PC-3 (cell line): Measurements from ENCODE around the gene SMAP1. TPM values are rescaled to one million over a fixed set of nuclear protein-coding genes. Genes with fewer than 3 reads are reported as not detected.

Experiments used
- ATAC-seq: fragments of 200-7000 bp; cut with Tn5 transposase; 2 replicates; pipeline ENCODE4 v1.9.1; 2020; ENCODE audit warnings: mild to moderate bottlenecking, moderate library complexity
- BruUV-seq: library from RNA; stranded (reverse); fragments of 400-500 nt; replicated peaks from 2 replicates; lab custom pipeline; 2021; lab: Mats Ljungman, UMichigan
- CTCF ChIA-PET: fragments of 300-600 bp; sonication (Branson Sonifier 250); formaldehyde crosslinking; loops from one replicate; lab custom pipeline; 2022; ENCODE audit warnings: antibody characterized with exemption; lab: Charles Lee
- POLR2A ChIA-PET: fragments of 300-600 bp; sonication (Branson Sonifier 250); formaldehyde crosslinking; loops from one replicate; lab custom pipeline; 2022; ENCODE audit warnings: antibody characterized with exemption; ENCODE audit not compliant: unreplicated experiment; lab: Charles Lee
- DNase-seq: peaks from one replicate; pipeline ENCODE4 v3.0.0-alpha.2; 2015
- H2AFZ ChIP-seq: fragments of 300-600 bp; sonication (generic); 2 replicates; pipeline ENCODE4 v1.6.0; 2016; ENCODE audit warnings: antibody characterized with exemption, low read length
- H3F3A ChIP-seq: fragments of 300-600 bp; sonication (generic); one replicate; pipeline ENCODE4 v1.6.0; 2017; ENCODE audit warnings: antibody characterized with exemption, low read length, control low read depth, mild to moderate bottlenecking; ENCODE audit not compliant: unreplicated experiment
- H3K27ac ChIP-seq: fragments of 300-600 bp; sonication (generic); 2 replicates; pipeline ENCODE4 v1.5.1; 2016; ENCODE audit warnings: mild to moderate bottlenecking, low read length
- H3K27me3 ChIP-seq: fragments of 300-600 bp; sonication (generic); 2 replicates; pipeline ENCODE4 v1.6.1; 2016; ENCODE audit warnings: low read length, mixed read lengths
- H3K36me3 ChIP-seq: fragments of 300-600 bp; sonication (generic); 2 replicates; pipeline ENCODE4 v1.6.1; 2016; ENCODE audit warnings: low read depth, mixed run types, low read length, mixed read lengths
- H3K4me1 ChIP-seq: fragments of 300-600 bp; sonication (generic); 2 replicates; pipeline ENCODE4 v1.5.1; 2016; ENCODE audit warnings: low read length; ENCODE audit not compliant: insufficient read depth
- H3K4me2 ChIP-seq: fragments of 300-600 bp; sonication (generic); 2 replicates; pipeline ENCODE4 v1.6.0; 2016; ENCODE audit warnings: low read length
- H3K4me3 ChIP-seq: fragments of 300-600 bp; sonication (generic); 2 replicates; pipeline ENCODE4 v1.5.1; 2016; ENCODE audit warnings: mild to moderate bottlenecking, low read length, mixed read lengths
- H3K79me2 ChIP-seq: fragments of 300-600 bp; sonication (generic); 2 replicates; pipeline ENCODE4 v1.6.1; 2017; ENCODE audit warnings: low read length, mixed read lengths
- H3K9ac ChIP-seq: fragments of 300-600 bp; sonication (generic); 2 replicates; pipeline ENCODE4 v1.6.0; 2016; ENCODE audit warnings: mild to moderate bottlenecking, low read length
- H3K9me2 ChIP-seq: fragments of 300-600 bp; sonication (generic); replicated peaks from 2 replicates; pipeline ENCODE4 v1.6.1; 2016; ENCODE audit warnings: mixed run types, low read length, mixed read lengths
- H3K9me3 ChIP-seq: fragments of 300-600 bp; sonication (generic); 2 replicates; pipeline ENCODE4 v1.6.1; 2016; ENCODE audit warnings: low read length, mixed read lengths
- H4K20me1 ChIP-seq: fragments of 300-600 bp; sonication (generic); 2 replicates; pipeline ENCODE4 v1.6.1; 2016; ENCODE audit warnings: low read length, mixed read lengths
- EZH2 ChIP-seq: fragments of 300-600 bp; sonication (generic); IDR thresholded peaks from one replicate; pipeline ENCODE4 v1.6.1; 2017; ENCODE audit warnings: antibody characterized with exemption, mild to moderate bottlenecking, low read length; ENCODE audit not compliant: unreplicated experiment
- EZH2phosphoT487 ChIP-seq: fragments of 300-600 bp; sonication (generic); IDR thresholded peaks from 2 replicates; pipeline ENCODE4 v1.6.1; 2018; ENCODE audit warnings: mild to moderate bottlenecking, antibody characterized with exemption, low read length, borderline replicate concordance
- intact Hi-C: fragments of 100-400 bp; cut with micrococcal nuclease; formaldehyde crosslinking; loops from 2 replicates; pipeline ENCODE4 v1.9.0; 2023
- total RNA-seq: library from RNA; depleted of rRNA; stranded (reverse); fragments of >200 nt; gene quantifications from 2 replicates; pipeline ENCODE4 v1.2.3, GENCODE V29; 2014
- TF ChIP-seq, protein P1 (sequence below): fragments of 300-600 bp; sonication (generic); conservative IDR thresholded peaks from 2 replicates; pipeline ENCODE4 v1.5.1; 2017; ENCODE audit warnings: antibody characterized with exemption, low read depth, mild to moderate bottlenecking, low read length

Gene SMAP1
- total RNA-seq, 1 experiment from 2014 or later: 15.7 TPM

GRCh38 chr6:70846207-70846835, 178.6 kb downstream of the SMAP1 start:
- H3K4me1 ChIP-seq: peaks cover 15% of the 10 kb centered on the region
- H3K27ac ChIP-seq: no peak overlapping the region
- BruUV-seq: no TSS peak
- POLR2A ChIA-PET: no interaction called here
- H3F3A ChIP-seq: no peaks in the 10 kb centered on the region
- H3K9me2 ChIP-seq: no peaks in the 10 kb centered on the region
- H3K79me2 ChIP-seq: no peaks in the 10 kb centered on the region
- no peak overlapping the region for H2AFZ ChIP-seq
- ATAC-seq (no peak), DNase-seq (no peak)
- peaks cover 3% of the 10 kb centered on the region; the same call in 1 of the 2 replicates for H3K36me3 ChIP-seq
- no peak overlapping the region for H3K4me2 ChIP-seq
- no peaks in the 10 kb centered on the region for H3K9me3 ChIP-seq
- no peak overlapping the region for H3K9ac ChIP-seq
- CTCF ChIA-PET: no interaction called here
- intact Hi-C loops: no loop called here
- no peak overlapping the region for H3K4me3 ChIP-seq
- no peak for TF ChIP-seq EZH2
- TF ChIP-seq EZH2phosphoT487: no peak
- TF ChIP-seq, protein P1, sequence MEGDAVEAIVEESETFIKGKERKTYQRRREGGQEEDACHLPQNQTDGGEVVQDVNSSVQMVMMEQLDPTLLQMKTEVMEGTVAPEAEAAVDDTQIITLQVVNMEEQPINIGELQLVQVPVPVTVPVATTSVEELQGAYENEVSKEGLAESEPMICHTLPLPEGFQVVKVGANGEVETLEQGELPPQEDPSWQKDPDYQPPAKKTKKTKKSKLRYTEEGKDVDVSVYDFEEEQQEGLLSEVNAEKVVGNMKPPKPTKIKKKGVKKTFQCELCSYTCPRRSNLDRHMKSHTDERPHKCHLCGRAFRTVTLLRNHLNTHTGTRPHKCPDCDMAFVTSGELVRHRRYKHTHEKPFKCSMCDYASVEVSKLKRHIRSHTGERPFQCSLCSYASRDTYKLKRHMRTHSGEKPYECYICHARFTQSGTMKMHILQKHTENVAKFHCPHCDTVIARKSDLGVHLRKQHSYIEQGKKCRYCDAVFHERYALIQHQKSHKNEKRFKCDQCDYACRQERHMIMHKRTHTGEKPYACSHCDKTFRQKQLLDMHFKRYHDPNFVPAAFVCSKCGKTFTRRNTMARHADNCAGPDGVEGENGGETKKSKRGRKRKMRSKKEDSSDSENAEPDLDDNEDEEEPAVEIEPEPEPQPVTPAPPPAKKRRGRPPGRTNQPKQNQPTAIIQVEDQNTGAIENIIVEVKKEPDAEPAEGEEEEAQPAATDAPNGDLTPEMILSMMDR: no peak
- H3K27me3 ChIP-seq: no peaks in the 10 kb centered on the region
- no peaks in the 10 kb centered on the region for H4K20me1 ChIP-seq

DNA sequence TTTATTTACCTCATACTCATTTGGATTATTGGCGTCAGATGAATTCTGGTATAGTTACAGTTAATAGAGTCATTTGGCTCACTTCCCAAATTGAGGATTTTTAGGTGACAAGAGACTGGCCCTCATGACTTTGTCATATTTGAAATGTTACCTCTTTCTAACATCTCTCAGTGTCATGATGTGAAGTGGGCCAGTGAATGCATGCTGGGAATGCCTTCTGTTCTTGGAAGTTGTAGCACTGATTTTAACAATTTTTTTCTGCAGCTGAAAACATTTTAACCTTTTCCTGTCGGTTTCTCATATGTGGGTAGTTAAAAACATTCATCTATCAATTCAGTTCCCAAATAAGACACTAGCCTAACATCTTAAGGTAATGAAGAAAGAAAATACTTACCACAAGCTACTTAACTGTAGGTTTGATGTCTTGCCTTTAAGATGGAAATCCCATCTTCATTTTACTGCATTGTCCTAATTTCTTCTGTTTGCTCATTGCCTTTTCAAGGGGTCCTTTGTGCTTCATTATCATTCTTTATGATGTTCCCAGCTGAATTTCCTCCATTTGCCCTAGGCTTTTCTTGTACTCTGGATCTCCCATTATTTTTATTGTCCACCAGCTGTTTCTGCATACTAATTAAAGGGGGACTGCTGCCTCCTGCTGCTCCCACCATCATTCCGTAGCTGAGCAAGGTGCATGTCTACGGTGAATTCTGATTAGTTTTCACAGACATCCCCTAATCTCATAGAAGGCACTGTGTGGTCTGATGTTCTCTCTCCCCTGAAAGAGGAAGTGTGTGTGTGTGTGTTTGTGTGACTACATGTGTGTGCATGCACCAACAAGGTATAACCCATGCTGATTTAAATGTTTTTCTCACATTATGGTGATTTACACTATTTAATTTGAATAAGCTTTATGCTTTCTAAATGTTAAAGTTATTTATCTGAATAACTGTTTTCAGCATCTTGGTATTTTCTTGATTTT, 179.7 kb downstream of the SMAP1 start:
- no peaks in the 10 kb centered on the region for H4K20me1 ChIP-seq
- H3K4me2 ChIP-seq: no peak overlapping the region
- no peaks in the 10 kb centered on the region for H3K79me2 ChIP-seq
- TF ChIP-seq EZH2phosphoT487: no peak
- TF ChIP-seq EZH2: no peak
- TF ChIP-seq, protein P1: no peak
- POLR2A ChIA-PET: interaction anchor here (0.7 kb wide), 1 partner anchor 19 kb away, joined by 3 read pairs; no protein-coding TSS in a partner anchor
- no peaks in the 10 kb centered on the region for H3F3A ChIP-seq
- H3K9ac ChIP-seq: no peak overlapping the region
- no peaks in the 10 kb centered on the region for H3K9me3 ChIP-seq
- no peak overlapping the region for H2AFZ ChIP-seq
- CTCF ChIA-PET: no interaction called here
- H3K9me2 ChIP-seq: no peaks in the 10 kb centered on the region
- H3K27me3 ChIP-seq: no peaks in the 10 kb centered on the region
- BruUV-seq: no TSS peak
- H3K36me3 ChIP-seq: peaks cover 3% of the 10 kb centered on the region; the same call in 1 of the 2 replicates
- DNase-seq (no peak), ATAC-seq (no peak)
- intact Hi-C loops: no loop called here
- H3K4me1 ChIP-seq: peaks cover 15% of the 10 kb centered on the region
- no peak overlapping the region for H3K27ac ChIP-seq
- no peak overlapping the region for H3K4me3 ChIP-seq
